Measurements from ENCODE around the gene TRIM42. TPM values are rescaled to one million over a fixed set of nuclear protein-coding genes. Genes with fewer than 3 reads are reported as not detected.

Gene TRIM42
- total RNA-seq, 6 experiments from 2014 or later, result not detected

GRCh38 chr3:140635276-140635675, 42.6 kb upstream of the TRIM42 start:
- Mint-ChIP-seq H3K27me3 (ENCODE audit: insufficient read depth) (no peaks in the 10 kb centered on the region; the same call in 1 of the 2 replicates), H3K4me1 (ENCODE audit: low read depth) (no peaks in the 10 kb centered on the region)

GRCh38 chr3:140636406-140637138, 41.3 kb upstream of the TRIM42 start:
- no peaks in the 10 kb centered on the region for H3K4me1 Mint-ChIP-seq (ENCODE audit: low read depth)
- H3K27me3 Mint-ChIP-seq (ENCODE audit: insufficient read depth), result no peaks in the 10 kb centered on the region; the same call in 1 of the 2 replicates
- no peak overlapping the region for H3K27ac Mint-ChIP-seq
- no peaks in the 10 kb centered on the region for H3K36me3 Mint-ChIP-seq (ENCODE audit: low read depth)
- H3K4me3 Mint-ChIP-seq, result no peak overlapping the region
- DNase-seq, result no peak
- TF ChIP-seq CTCF (IDR thresholded peaks at IDR 0.05), result no peak
- H3K9me3 Mint-ChIP-seq, result peaks cover 48% of the 10 kb centered on the region

More at GRCh38 chr3:140635276-140635675, 42.6 kb upstream of the TRIM42 start:
- no peak for TF ChIP-seq CTCF (IDR thresholded peaks at IDR 0.05)
- Mint-ChIP-seq H3K4me3 (no peak overlapping the region), H3K36me3 (ENCODE audit: low read depth) (no peaks in the 10 kb centered on the region), H3K9me3 (peaks cover 38% of the 10 kb centered on the region), H3K27ac (no peak overlapping the region)
- no peak for DNase-seq

- no peak for TF ChIP-seq CTCF (IDR thresholded peaks at IDR 0.05)
- Mint-ChIP-seq H3K9me3 (peaks cover 65% of the 10 kb centered on the region), H3K4me1 (ENCODE audit: low read depth) (no peaks in the 10 kb centered on the region), H3K4me3 (no peak overlapping the region), H3K27me3 (ENCODE audit: insufficient read depth) (no peaks in the 10 kb centered on the region), H3K27ac (no peak overlapping the region), H3K36me3 (ENCODE audit: low read depth) (no peaks in the 10 kb centered on the region)
- no peak for DNase-seq
These were observed 26.6 kb upstream of the TRIM42 start for GRCh38 chr3:140651287-140651686.

GRCh38 chr3:140655678-140656077, 22.2 kb upstream of the TRIM42 start:
- no peak for TF ChIP-seq CTCF (IDR thresholded peaks at IDR 0.05)
- Mint-ChIP-seq H3K9me3 (peaks cover 63% of the 10 kb centered on the region), H3K4me1 (ENCODE audit: low read depth) (no peaks in the 10 kb centered on the region), H3K36me3 (ENCODE audit: low read depth) (no peaks in the 10 kb centered on the region), H3K4me3 (no peak overlapping the region), H3K27me3 (ENCODE audit: insufficient read depth) (no peaks in the 10 kb centered on the region; the same call in 1 of the 2 replicates), H3K27ac (no peak overlapping the region)
- DNase-seq, result no peak

GRCh38 chr3:140664111-140664510, 13.8 kb upstream of the TRIM42 start:
- Mint-ChIP-seq H3K4me3 (no peak overlapping the region), H3K27me3 (ENCODE audit: insufficient read depth) (no peaks in the 10 kb centered on the region; the same call in 1 of the 2 replicates), H3K4me1 (ENCODE audit: low read depth) (no peaks in the 10 kb centered on the region), H3K36me3 (ENCODE audit: low read depth) (no peaks in the 10 kb centered on the region; the same call in 1 of the 2 replicates), H3K27ac (no peak overlapping the region), H3K9me3 (peaks cover 70% of the 10 kb centered on the region)
- no peak for TF ChIP-seq CTCF (IDR thresholded peaks at IDR 0.05)
- no peak for DNase-seq

Measured in HFFc6 (cell line).